Ishikawa (cell line): Measurements from ENCODE around the gene BHLHE41.

Experiments
- CEBPB ChIP-seq: IDR thresholded peaks from 2 replicates; pipeline ENCODE4 v1.6.1; 2012
- EGR1 ChIP-seq: IDR thresholded peaks from 2 replicates; pipeline ENCODE4 v1.6.1; 2012
- EP300 ChIP-seq: IDR thresholded peaks from 2 replicates; pipeline ENCODE4 v1.6.1; 2012; ENCODE audit warnings: borderline replicate concordance
- FOXM1 ChIP-seq: IDR thresholded peaks from 2 replicates; pipeline ENCODE4 v1.6.1; 2012; ENCODE audit warnings: low read depth, borderline replicate concordance
- RAD21 ChIP-seq: IDR thresholded peaks from 2 replicates; pipeline ENCODE4 v1.6.1; 2012; ENCODE audit warnings: low read depth
- TAF1 ChIP-seq: IDR thresholded peaks from 2 replicates; pipeline ENCODE4 v1.6.1; 2012; ENCODE audit warnings: low read depth, mild to moderate bottlenecking
- TCF12 ChIP-seq: IDR thresholded peaks from 2 replicates; pipeline ENCODE4 v1.6.1; 2012; ENCODE audit warnings: low read depth
- TEAD4 ChIP-seq: IDR thresholded peaks from 2 replicates; pipeline ENCODE4 v1.6.1; 2012
- YY1 ChIP-seq: IDR thresholded peaks from 2 replicates; pipeline ENCODE4 v1.6.1; 2012; ENCODE audit warnings: low read depth
- ZBTB7A ChIP-seq: IDR thresholded peaks from 2 replicates; pipeline ENCODE4 v1.6.1; 2012; ENCODE audit warnings: low read depth
- TF ChIP-seq, protein P1 (sequence below): IDR thresholded peaks from 2 replicates; pipeline ENCODE4 v1.6.1; 2012

DNA sequence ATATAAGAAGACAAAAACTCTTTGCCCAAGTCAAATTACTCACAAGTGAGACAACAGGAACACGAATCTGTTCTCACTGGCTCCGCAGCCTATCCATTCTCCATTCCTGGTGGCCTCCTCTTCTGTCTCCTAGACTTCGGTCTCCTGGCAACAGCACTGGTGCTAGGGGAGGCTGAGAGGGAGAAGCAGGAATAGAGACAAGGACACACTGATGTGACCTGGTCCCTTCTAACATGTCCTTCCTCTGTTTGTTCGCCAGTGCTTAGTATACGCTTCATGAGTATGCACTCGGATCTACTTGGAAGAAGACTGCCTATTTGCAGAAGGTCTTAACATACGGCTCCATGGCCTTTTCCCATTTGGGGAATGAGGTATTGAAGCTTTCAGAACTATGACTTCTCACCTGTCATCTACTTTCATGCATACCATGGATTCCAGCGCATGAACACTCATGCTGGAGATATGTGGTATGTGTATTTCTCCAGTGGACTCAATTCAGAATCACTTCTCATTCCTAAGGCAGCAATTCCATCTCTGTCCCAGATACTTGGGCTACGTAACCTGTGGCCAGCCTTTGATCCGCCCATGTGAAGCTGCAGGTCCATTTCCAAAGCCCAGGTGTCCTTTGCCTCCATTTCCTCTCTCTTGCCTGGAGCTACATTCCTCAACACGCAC is 33.9 kb downstream of the BHLHE41 start:
- TF ChIP-seq TCF12 (no peak), ZBTB7A (no peak), CEBPB (no peak), TEAD4 (peak; percentile 97), EGR1 (no peak), YY1 (no peak), TAF1 (no peak), RAD21 (no peak), FOXM1 (no peak), EP300 (no peak)
- TF ChIP-seq, protein P1, sequence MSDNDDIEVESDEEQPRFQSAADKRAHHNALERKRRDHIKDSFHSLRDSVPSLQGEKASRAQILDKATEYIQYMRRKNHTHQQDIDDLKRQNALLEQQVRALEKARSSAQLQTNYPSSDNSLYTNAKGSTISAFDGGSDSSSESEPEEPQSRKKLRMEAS = no peak
